Measurements from ENCODE around the gene EIF3L. TPM values are rescaled to one million over a fixed set of nuclear protein-coding genes. Genes with fewer than 3 reads are reported as not detected.

EIF3L gene
- total and polyA plus RNA-seq, 2 donors (not counting 3 experiments of a cell fraction or from before 2014, with no cell fraction given): 479 to 601 TPM

GRCh38 chr22:37819105-37819433 is 30.1 kb upstream of the EIF3L start:
- dilution Hi-C loops (cut with MboI; ENCODE audit: extremely low pct_ligation_motif_present, low sequenced_read_pairs): no loop called here
- H3K79me2 ChIP-seq (ENCODE audit: control insufficient read depth, insufficient read depth, low read length): no peaks in the 10 kb centered on the region
- H3K4me3 ChIP-seq (replicated peaks in 1 of 3; ENCODE audit: insufficient read depth in 1 of 3, low read depth in 1 of 3, low read length in 3 of 3): no peak overlapping the region
- peak overlapping the region; percentile 38 for H3K4me2 ChIP-seq (ENCODE audit: insufficient read depth, low read length)
- H4K20me1 ChIP-seq (replicated peaks; ENCODE audit: control insufficient read depth, extremely low read depth, insufficient read depth, low read length): no peaks in the 10 kb centered on the region
- intact Hi-C loops (cut with micrococcal nuclease): loop anchor here (5.0 kb wide), 1 partner anchor 133 kb away; the partner anchor contains the start of genes C22orf23 and POLR2F
- no peaks in the 10 kb centered on the region for H3K9me3 ChIP-seq (replicated peaks; ENCODE audit: control insufficient read depth, insufficient read depth, low read length)
- H3K9me1 ChIP-seq (replicated peaks; ENCODE audit: control insufficient read depth, extremely low read depth, insufficient read depth, low read length): no peaks in the 10 kb centered on the region
- CTCF ChIA-PET: interaction anchor here (1.2 to 5.9 kb wide), 12 partner anchors 8 to 146 kb away, joined by 4 to 223 read pairs (median 16); partner anchors contain the start of genes EIF3L, GCAT and MICALL1
- peak overlapping the region; percentile 85 for H2AFZ ChIP-seq (ENCODE audit: low read depth, low read length)
- no peak overlapping the region for H3K27ac ChIP-seq (ENCODE audit: insufficient read depth, low read depth, low read length)
- no peak overlapping the region for H3K9ac ChIP-seq (replicated peaks; ENCODE audit: extremely low read depth, insufficient read depth, low read length)
- peaks cover 9% of the 10 kb centered on the region for H3K4me1 ChIP-seq (ENCODE audit: control insufficient read depth, extremely low read depth, insufficient read depth, low read length)
- DNase-seq (ENCODE audit: low read depth, low spot score) (no peak), FAIRE-seq (no peak)
- POLR2A ChIA-PET: no interaction called here
- BruUV-seq (replicated peaks): no TSS peak
- H3K36me3 ChIP-seq (ENCODE audit: control insufficient read depth in 2 of 2, extremely low read depth in 1 of 2, insufficient read depth in 2 of 2, low read length in 2 of 2): peaks cover 0 to 4% of the 10 kb centered on the region in 2 experiments
- TF ChIP-seq GATA2 (IDR thresholded peaks at IDR 0.05; ENCODE audit: insufficient read depth, insufficient read length, low read depth, low read length) (no peak), EZH2 (IDR thresholded peaks at IDR 0.05; ENCODE audit: borderline replicate concordance, low read depth, low read length, severe bottlenecking) (peak; percentile 35)
- H3K27me3 ChIP-seq (ENCODE audit: control insufficient read depth in 2 of 2, insufficient read depth in 2 of 2, low read length in 2 of 2): peaks cover 2 to 3% of the 10 kb centered on the region in 2 experiments

- TF ChIP-seq MAX (IDR thresholded peaks at IDR 0.05; ENCODE audit: insufficient read depth, insufficient read length): no peak
- TF ChIP-seq POLR2AphosphoS5 (IDR thresholded peaks at IDR 0.05; ENCODE audit: insufficient read depth, low read depth, low read length): no peak
- Histone ChIP-seq H3K27me3 (ENCODE audit: control insufficient read depth in 2 of 2, insufficient read depth in 2 of 2, low read length in 2 of 2) (peaks cover 2 to 3% of the 10 kb centered on the region in 2 experiments), H3K4me1 (ENCODE audit: control insufficient read depth, extremely low read depth, insufficient read depth, low read length) (peaks cover 9% of the 10 kb centered on the region), H3K79me2 (ENCODE audit: control insufficient read depth, insufficient read depth, low read length) (no peaks in the 10 kb centered on the region), H3K27ac (ENCODE audit: insufficient read depth, low read depth, low read length) (no peak overlapping the region), H2AFZ (ENCODE audit: low read depth, low read length) (no peak overlapping the region), H3K36me3 (ENCODE audit: control insufficient read depth in 2 of 2, extremely low read depth in 1 of 2, insufficient read depth in 2 of 2, low read length in 2 of 2) (no peaks in the 10 kb centered on the region), H3K4me3 (replicated peaks in 1 of 3; ENCODE audit: insufficient read depth in 1 of 3, low read depth in 1 of 3, low read length in 3 of 3) (no peak overlapping the region), H3K9me1 (replicated peaks; ENCODE audit: control insufficient read depth, extremely low read depth, insufficient read depth, low read length) (no peaks in the 10 kb centered on the region), H3K9me3 (replicated peaks; ENCODE audit: control insufficient read depth, insufficient read depth, low read length) (no peaks in the 10 kb centered on the region), H4K20me1 (replicated peaks; ENCODE audit: control insufficient read depth, extremely low read depth, insufficient read depth, low read length) (no peaks in the 10 kb centered on the region), H3K9ac (replicated peaks; ENCODE audit: extremely low read depth, insufficient read depth, low read length) (no peak overlapping the region), H3K4me2 (ENCODE audit: insufficient read depth, low read length) (no peak overlapping the region)
- ChIA-PET CTCF (interaction anchor here (0.9 to 5.9 kb wide), 5 partner anchors 7 to 146 kb away, joined by 3 to 223 read pairs (median 22); no protein-coding TSS in a partner anchor), POLR2A (no interaction called here)
- intact Hi-C loops (cut with micrococcal nuclease): no loop called here
- BruUV-seq (replicated peaks): no TSS peak
- dilution Hi-C loops (cut with MboI; ENCODE audit: extremely low pct_ligation_motif_present, low sequenced_read_pairs): no loop called here
- no peak for FAIRE-seq
- DNase-seq (ENCODE audit: low read depth, low spot score): no peak
These were observed 28.9 kb upstream of the EIF3L start for GRCh38 chr22:37820350-37820749.

Measured in endothelial cell of umbilical vein (primary cell).